D341Med (cell line): ENCODE results near the gene FIGLA.

ENCODE experiments used
- DNase-seq: peaks from one replicate; pipeline ENCODE4 v3.0.0; 2012; ENCODE audit warnings: low spot score

Gene FIGLA, protein sequence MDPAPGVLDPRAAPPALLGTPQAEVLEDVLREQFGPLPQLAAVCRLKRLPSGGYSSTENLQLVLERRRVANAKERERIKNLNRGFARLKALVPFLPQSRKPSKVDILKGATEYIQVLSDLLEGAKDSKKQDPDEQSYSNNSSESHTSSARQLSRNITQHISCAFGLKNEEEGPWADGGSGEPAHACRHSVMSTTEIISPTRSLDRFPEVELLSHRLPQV

DNA sequence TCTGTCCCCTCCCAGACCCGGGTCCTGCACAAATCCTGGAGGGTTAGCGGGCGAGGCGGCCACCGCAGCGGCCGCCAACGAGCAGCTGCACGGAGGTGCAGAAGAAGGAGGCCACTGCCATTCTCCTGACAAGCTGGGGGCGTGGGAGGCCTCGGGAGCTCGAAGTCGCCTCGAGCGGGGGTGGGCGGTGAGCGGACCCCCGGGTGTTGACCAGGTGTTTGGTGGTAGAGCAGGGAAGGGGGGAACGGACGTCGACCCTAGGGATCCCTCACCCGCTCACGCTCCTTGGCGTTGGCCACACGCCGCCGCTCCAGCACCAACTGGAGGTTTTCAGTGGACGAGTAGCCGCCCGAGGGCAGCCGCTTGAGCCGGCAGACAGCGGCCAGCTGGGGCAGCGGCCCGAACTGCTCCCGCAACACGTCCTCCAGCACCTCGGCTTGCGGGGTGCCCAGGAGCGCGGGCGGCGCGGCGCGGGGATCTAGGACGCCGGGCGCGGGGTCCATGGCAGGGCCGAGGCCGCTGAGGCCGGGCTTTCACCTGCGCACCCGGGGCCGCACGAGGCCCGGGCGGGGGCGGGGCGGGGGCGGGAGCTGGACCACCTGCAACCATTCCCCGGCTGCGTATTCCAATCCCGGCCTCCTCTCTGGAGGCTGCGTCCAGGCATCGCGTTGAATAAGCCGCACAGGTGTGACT is at the start of gene FIGLA:
FIGLA (minus strand) TSS at position 508 of the 693 bp plus-strand sequence; CDS start at position 503, 5 bp downstream.
- DNase-seq, result peak; percentile 46

DNA sequence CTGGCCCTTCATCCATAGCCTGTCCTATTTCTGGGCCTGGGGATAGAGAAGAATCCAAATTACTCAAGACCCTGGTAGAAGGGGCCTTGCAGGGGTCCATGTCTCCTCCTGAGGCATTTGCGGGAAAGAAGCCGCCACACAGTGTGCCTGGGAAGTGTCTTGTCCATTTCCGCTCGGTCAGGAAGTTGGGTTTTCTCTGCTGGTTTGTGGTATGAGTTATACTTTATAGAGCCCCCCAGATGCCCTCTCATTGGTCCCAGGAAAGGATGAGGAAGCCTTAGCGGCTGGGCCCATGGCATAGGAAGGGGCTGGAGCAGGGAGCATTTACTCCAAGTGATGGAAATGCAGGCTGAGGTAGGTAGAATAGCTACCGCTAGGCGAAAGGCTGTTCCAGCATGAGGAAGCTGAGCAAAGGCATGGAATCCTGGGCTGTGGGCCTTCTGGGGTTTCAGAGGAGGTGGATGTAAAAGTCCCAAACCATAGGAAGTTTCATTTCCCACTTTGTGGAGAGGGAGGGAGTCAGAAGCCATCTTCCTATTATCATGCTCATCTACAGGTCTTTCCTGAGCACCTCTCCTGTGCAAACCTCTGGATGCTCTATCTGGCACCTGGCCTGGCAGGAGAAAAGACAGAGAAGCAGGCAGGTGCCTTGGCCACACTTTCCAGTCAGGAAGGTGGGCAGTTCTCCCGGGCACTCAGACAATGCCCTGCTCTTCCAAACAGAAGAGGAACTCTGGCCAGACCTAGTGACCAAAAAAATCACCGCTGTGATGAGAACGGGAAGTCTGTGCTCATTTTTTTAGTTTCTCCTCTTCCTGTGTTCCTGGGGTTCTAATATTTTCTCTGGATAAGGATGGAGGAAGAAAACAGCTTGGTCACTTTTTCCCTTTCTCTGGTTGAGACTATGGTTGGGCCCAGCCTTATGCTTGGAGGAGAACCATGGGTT is 47.8 kb upstream of the FIGLA start:
- no peak for DNase-seq

DNA sequence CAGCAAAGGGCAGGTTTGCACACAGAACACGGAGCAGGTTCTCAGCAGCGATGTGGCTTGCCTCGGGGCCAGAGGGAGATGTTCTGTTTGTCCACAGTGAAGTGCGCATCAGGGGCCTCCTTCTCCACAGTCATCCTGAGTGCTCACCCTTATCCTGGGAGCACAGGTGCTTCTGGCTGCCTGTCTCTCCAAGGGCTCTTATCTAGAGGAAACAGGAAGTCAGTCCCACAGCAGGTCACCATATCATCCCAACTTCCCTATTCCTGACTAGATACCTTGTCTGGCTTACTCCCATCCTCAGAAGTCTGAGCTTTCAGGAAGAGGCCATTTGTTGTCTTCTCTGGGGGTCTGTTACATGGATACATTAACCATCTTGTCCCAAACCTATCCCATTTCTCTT is 45.2 kb upstream of the FIGLA start, which contains the start of gene CD207:
CD207 (minus strand) TSS at position 174 of the 400 bp plus-strand sequence; CDS start at position 134, 40 bp downstream.
- DNase-seq, result no peak

DNA sequence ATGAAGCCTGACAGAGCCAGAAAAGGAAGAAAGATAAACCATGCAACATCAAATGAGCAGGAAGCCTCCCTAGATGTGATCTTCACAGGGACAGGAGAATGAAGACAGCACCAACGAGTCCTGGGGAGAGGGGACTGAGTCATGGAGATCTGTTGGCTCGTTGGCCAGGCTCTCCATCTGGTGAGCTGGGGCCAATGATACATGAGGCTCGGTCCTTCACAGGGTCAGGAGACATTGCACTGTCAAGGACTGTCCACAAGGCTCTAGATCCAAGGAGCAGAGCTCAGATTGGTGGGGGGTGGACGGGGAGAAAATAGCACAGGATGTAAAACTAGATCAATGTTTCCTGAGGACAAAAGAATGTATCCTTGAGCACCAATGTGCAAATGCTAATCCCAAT is 44.4 kb upstream of the FIGLA start:
- DNase-seq, result no peak

DNA sequence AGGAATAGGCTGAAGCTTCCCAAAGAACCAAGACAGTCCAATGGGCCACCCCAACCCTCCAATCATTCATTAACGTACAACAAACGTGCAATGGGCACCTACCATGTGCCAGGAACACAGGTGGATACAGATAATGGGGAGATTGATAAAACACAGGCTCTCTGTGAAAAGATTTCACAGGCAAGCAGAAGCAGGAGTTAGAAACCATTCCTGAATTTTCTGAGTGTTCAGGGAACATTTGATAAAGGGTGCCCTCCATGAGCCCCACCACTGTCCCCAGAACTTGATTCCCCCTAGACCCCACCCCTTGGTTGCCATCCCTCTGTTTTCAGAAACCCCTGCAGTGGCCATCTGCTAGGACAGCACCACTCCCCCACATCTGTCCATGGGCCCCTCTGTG is 43.7 kb upstream of the FIGLA start:
- no peak for DNase-seq

DNA sequence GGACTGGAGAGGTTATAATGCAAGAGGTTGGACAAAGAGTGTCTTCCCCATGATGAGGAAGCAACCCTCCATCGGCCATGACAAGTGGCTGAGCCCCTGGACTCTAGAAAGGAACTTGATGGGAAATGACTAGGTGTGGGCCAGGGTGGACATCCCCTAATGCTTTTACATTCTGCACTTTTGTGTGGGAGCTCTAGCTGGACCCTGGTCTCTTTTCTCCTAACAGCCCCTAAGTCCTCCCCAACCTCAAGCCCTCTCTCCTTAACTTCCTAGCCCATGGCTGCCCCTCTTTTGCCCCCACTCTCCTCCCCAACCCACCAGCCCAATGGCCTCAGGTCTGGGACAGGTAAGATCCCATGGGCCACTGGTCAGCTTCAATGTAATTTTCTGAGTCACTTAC is 42.8 kb upstream of the FIGLA start:
- no peak for DNase-seq

DNA sequence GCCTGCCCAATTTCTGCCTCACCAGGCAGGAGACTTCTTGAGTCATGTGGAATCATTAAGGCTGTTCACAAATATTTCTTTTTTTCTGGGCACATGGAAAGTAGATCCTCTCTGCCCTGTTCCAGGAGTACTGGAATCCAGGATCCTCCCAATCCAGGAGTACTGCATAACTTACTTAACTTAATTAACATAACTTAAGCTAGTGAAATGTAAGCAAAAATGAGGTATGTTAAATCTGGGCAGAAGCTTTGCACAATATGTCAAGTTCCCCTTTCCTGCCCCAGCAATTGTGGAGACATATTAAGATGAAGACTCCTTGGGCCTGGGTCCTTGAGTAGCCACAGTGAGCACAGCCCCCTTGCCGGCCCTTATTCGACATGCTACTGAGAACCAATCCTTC is 41.9 kb upstream of the FIGLA start:
- no peak for DNase-seq

DNA sequence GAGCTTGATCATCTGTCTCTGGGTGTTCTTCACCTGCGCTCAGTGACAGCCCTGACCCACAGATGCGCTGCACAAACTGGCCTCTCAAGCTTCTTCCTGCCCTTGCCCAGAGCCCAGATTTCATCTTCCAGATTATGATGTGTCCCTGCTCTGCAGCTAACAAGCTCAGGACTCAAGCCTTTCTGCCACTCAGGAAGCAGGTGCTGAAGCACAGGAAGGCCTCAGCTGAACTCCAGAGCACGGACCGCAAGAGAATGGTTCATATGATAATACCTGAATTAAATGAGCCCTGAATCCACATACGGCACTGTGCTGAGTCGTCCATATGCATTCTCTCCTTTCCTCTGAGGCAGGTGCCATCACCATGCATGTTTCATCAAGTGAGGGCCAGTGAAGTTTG is 41.4 kb upstream of the FIGLA start:
- no peak for DNase-seq

DNA sequence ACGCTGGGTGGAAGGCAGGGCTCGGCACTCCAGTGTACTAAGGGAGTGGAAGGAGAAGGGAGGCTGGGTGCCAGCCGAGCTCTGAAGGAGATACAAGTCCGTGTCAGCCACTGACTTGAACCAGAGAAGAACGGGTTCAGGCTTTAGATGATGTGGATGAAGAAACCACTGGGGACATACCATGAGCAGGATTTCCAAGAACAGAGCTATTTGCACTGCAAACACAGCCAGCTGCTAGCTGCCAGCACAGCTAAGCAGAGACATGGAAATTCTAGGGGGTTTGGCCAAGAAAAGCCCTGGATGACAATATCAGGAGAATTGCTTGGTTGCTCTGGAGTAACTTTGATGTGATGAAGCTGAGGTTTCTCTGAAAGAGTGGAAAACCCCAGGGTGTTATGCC is 39.9 kb upstream of the FIGLA start:
- no peak for DNase-seq

DNA sequence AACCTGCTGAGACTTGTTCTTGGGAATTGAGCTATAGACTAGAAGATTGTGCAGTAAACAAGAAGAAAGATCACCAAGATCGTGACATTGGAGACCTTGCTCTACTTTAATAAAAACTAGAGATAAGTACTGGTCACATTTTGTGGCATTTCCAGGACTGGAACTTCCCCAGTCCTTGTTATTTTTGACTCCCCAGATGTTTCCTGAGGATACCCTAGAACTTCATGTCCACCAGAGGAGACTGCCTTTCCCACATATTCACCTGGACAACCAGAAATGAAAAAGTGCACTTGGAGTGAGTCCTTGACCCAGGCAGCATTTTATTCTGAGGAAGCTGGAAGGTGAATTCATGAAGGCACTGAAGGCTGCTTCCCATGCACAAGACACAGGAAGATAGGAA is 39.5 kb upstream of the FIGLA start:
- no peak for DNase-seq

DNA sequence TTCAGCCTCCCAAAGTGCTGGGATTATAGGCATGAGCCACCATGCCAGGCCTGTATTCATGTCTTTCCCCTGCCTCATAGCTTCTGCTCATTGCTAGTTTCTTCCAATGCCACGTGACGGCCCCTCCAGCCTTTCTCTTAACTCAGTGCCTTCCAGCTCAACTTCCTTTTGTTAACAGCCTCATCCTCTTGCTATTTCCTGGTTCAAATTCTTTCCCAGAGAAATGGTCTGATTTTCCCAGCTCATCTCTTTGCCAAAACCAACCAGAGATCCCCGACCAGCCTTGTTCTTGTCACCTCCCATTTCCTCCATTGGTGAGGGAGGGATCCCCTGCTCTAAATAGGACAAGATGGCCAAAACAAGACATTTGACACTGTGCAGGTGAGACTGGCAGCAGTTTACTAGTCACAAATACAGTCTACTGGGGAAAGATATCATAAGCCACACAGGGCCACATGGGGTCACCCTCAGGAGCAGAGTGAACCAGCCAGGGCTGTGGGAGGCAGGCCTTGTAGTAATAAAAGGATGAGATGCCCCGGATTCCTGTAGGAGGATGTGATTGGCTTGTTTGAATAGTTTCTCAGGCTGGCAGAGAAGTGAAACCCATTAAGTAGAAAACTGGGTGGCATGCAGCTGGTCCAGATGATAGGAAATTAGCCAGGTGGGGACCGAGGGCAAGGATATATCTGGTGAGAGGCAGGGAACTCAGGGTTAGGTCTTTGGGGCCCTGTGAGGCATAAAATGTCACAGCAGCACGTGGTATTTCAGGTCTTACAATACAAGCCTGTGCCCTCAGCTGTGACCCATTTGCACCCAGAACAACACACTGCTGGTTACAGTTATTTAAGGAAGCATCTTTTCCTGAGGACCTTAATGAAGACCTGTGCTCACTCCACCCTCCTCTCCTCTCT is 38.7 kb upstream of the FIGLA start:
- DNase-seq, result no peak

DNA sequence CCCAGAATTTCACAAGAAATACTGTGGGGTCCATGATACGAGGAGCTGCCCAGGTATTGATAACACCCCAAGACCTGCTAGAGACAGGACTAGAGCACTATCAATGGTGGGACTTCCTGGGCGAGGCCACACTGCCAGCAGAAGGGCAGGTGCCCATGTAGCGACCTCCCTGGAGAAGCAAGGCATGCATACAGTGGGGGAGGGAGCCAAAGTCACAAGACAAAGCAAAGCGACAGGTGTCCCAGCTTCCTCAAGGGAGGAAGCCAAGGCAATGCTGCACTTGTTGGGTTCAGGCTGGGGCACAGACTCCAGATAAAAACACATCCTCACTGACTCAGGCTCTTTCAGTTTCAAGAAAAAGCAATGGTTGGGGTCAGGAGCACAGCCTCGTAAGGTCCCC is 37.7 kb upstream of the FIGLA start:
- DNase-seq, result no peak

DNA sequence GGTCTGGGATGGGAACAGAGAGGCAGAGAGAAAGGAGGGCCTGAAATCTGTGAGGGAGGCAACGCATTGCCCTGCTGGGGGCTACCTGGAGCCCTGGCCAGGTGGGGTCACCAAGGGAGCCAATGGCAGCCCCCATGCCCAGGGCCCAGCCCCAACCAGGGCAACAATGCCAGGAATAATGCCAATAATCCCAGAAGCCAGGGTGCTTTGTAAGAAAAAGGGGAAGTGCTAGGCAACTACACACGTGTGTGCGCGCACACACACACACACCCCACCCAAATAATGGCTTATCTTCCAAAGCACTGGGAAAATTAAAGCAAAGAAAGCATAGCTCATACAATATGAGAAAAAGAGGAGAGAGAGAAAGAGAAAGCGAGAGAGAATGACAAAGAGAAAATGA is 36.9 kb upstream of the FIGLA start:
- DNase-seq, result no peak

DNA sequence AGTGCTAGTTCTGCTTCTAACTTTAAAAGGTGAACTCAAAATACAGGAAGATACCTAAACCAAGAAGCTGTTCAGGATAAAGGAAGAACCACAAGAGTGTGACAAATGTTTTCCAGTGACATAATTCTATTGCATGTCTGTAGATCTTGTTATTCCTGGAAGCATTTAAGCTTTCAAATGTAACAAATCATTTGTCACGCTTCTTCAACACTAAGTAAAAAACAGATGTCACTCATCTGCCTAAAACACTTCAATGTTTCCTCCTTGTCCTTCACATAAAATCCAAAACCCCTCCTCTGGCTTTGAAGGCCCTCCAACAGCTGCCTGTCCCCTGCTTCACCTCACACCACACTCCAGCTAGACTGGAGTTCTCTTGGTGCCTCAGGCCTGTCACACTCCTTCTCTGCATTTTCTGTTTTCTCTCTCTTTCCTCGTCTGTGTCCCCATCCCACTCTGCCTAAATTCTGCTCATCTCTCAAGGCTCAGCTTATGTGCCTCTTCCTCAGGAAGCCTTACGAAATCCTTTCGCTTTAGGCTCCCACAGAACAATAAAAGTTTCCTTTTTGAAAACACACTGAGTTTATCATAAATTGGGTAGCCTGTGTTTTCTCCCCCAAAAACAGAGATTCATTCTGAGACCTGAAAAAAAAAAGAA is 36.4 kb upstream of the FIGLA start:
- DNase-seq, result no peak

DNA sequence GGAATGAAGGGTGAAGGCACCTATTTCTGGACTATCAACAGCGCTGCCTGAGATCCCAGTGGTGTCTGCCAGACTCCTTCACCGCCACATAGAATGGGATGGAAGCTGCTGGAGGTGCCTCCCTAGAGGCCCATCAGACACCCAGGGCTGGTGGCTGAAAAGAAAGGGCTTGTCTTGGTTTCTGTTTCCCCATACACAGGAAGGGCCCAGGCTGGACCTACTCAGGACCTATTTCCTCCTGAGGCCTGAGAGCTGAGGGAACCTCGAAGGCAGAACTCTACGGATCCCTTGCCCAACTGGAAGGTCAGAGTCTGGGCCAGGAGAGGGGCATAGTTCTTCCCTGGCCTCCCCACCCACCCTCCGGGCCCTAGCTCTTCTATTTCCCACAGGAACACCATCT is 32.8 kb upstream of the FIGLA start:
- DNase-seq, result no peak

DNA sequence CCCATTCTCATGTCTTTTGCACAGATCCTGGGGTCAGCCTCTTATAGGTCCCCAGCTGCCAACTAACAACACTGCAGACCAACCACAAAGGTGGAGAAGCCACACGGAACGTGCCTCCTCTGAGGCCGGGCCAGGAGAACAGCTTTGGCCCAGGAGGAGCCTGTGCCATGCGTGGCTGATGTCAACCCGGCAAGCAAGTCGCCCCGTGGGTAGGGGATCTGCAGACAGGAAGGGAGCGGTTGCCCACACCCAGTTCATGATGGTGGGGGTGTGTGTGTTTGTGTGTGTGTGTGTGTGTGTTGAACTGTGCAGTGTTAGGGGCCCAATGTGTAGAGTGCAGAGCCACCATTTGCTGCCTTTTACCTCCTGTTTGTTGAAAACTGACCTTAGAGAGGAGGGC is 32.4 kb upstream of the FIGLA start:
- DNase-seq, result no peak

DNA sequence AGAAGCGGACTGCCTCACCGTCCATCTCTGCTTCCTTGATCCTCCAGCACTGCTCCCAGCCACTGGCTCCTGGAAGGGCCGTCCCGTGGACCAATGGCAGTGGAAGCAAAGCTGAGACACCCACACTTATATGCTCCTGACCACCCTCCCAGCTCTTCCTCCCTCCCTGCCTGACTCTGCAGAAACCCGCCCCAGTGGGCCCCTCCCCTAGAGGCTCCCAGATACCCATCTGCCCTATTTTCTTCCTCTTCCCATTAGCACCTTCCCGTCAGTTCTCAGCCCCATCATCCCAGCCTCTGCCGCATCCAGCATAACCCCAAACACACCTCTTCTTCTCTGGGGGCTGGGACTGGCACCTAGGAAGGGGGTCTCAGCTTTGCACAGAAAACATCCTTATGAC is 30.1 kb upstream of the FIGLA start, which contains the start of gene CLEC4F:
CLEC4F (minus strand) TSS at position 101 of the 400 bp plus-strand sequence; CDS start at position 25, 76 bp downstream.
- DNase-seq, result no peak

DNA sequence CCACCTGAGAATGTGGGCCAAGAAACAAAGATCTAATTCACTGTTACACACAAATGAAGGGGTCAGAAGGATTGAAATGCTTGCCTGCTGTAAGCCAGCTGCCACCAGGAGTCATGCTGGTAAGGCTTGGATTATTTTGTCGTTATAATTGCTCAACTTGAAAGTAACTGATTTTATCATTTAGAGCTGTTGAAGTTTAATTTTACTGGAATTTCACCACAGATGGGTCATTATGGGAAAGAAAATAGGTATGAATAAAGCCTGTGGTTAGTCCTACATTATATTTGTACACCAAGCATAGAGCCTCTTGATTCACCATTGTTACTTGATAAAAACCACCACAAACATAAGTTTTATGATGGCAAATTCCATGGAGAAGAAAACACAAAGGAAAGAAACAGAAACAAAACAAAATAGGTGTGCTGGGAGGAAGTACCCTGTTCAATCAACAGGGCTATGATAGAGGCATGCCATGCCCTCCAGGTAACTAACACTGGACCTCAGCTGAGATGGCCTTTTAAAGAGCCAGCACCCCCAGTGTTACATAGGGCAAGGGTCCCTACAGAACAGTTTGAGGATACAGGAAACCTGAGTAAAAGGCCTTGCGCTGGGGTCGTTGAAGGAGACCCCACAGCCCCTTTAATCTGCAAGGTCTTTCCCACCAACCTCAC is 27.0 kb upstream of the FIGLA start:
- no peak for DNase-seq

DNA sequence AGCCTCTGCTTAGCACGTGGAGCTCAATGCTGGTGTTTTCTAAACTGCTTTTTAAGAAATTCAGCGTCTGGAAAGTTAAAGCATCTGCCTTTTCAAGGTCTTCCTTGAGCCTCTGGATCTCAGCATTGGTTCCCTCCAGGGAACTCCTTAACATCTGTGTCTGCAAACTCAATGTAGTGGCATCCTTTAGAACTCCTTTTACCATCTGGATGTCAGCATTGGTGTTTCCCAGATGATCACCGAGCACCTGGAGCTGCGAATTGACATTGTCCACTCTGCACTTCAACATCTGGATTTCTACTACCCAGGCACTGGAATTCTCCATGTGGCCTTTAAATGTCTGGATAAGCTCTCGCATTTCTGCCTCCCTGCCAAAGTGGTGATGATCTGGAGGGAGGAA is 26.3 kb upstream of the FIGLA start:
- DNase-seq, result no peak
